ENCODE data around the gene SKAP1.

Gene SKAP1

GRCh38 chr17:48121923-48122664 lies 307.9 kb downstream of the SKAP1 start:
- DNase-seq (ENCODE audit: low read depth in 2 of 2, low spot score in 1 of 2) = no peak

GRCh38 chr17:48113201-48113676 lies 316.8 kb downstream of the SKAP1 start:
- peak in 1 of 2 donors; percentile 20 for DNase-seq (ENCODE audit: low read depth in 2 of 2, low spot score in 1 of 2)

GRCh38 chr17:48111937-48112241 lies 318.1 kb downstream of the SKAP1 start:
- no peak for DNase-seq (ENCODE audit: low read depth in 2 of 2, low spot score in 1 of 2)

- no peak for DNase-seq (ENCODE audit: low read depth in 2 of 2, low spot score in 1 of 2)
Observed at GRCh38 chr17:48110761-48111160, 319.3 kb downstream of the SKAP1 start.

- DNase-seq (ENCODE audit: low read depth in 2 of 2, low spot score in 1 of 2) = peak; percentile 89 to 91
Observed at GRCh38 chr17:48107137-48108055, 322.6 kb downstream of the SKAP1 start, which contains the start of gene SNX11. SNX11 (plus strand) TSS chr17:48107766; CDS start chr17:48112044, 4,278 bp downstream.

- DNase-seq (ENCODE audit: low read depth in 2 of 2, low spot score in 1 of 2) = no peak
Observed at GRCh38 chr17:48106802-48107136, 323.2 kb downstream of the SKAP1 start.

- no peak for DNase-seq (ENCODE audit: low read depth in 2 of 2, low spot score in 1 of 2)
Observed at GRCh38 chr17:48104440-48104839, 325.6 kb downstream of the SKAP1 start.

GRCh38 chr17:48102798-48103715 lies 327.0 kb downstream of the SKAP1 start:
- DNase-seq (ENCODE audit: low read depth in 2 of 2, low spot score in 1 of 2) = no peak

- no peak for DNase-seq (ENCODE audit: low read depth in 2 of 2, low spot score in 1 of 2)
Observed at GRCh38 chr17:48102043-48102750, 327.8 kb downstream of the SKAP1 start.

GRCh38 chr17:48101012-48101720 lies 328.8 kb downstream of the SKAP1 start, which contains the start of gene CBX1:
CBX1 (minus strand) TSS chr17:48101478; CDS start chr17:48077004, 24,474 bp downstream.
- peak; percentile 86 to 88 for DNase-seq (ENCODE audit: low read depth in 2 of 2, low spot score in 1 of 2)

GRCh38 chr17:48100591-48101011 lies 329.4 kb downstream of the SKAP1 start:
- no peak for DNase-seq (ENCODE audit: low read depth in 2 of 2, low spot score in 1 of 2)

- DNase-seq (ENCODE audit: low read depth in 2 of 2, low spot score in 1 of 2) = no peak
Observed at GRCh38 chr17:48100160-48100559, 329.9 kb downstream of the SKAP1 start.

- no peak for DNase-seq (ENCODE audit: low read depth in 2 of 2, low spot score in 1 of 2)
Observed at GRCh38 chr17:48095611-48096010, 334.4 kb downstream of the SKAP1 start.

GRCh38 chr17:48093341-48094045 lies 336.5 kb downstream of the SKAP1 start:
- DNase-seq (ENCODE audit: low read depth in 2 of 2, low spot score in 1 of 2) = no peak

GRCh38 chr17:48084932-48085331 lies 345.1 kb downstream of the SKAP1 start:
- DNase-seq (ENCODE audit: low read depth in 2 of 2, low spot score in 1 of 2) = no peak

Data from stimulated activated CD8-positive, alpha-beta memory T cell treated with anti-CD3 and anti-CD28 coated beads, Interleukin-4, amount 100 ng/mL, for 4 hours (primary cell).